HG02678 (cell line): ENCODE data around the gene STX16.

Experiments used
- ATAC-seq: cut with Tn5 transposase; IDR thresholded peaks from one replicate; pipeline ENCODE4 v1.9.1; 2021; ENCODE audit warnings: mild to moderate bottlenecking, moderate library complexity; ENCODE audit not compliant: unreplicated experiment

The STX16 gene, protein sequence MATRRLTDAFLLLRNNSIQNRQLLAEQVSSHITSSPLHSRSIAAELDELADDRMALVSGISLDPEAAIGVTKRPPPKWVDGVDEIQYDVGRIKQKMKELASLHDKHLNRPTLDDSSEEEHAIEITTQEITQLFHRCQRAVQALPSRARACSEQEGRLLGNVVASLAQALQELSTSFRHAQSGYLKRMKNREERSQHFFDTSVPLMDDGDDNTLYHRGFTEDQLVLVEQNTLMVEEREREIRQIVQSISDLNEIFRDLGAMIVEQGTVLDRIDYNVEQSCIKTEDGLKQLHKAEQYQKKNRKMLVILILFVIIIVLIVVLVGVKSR

DNA sequence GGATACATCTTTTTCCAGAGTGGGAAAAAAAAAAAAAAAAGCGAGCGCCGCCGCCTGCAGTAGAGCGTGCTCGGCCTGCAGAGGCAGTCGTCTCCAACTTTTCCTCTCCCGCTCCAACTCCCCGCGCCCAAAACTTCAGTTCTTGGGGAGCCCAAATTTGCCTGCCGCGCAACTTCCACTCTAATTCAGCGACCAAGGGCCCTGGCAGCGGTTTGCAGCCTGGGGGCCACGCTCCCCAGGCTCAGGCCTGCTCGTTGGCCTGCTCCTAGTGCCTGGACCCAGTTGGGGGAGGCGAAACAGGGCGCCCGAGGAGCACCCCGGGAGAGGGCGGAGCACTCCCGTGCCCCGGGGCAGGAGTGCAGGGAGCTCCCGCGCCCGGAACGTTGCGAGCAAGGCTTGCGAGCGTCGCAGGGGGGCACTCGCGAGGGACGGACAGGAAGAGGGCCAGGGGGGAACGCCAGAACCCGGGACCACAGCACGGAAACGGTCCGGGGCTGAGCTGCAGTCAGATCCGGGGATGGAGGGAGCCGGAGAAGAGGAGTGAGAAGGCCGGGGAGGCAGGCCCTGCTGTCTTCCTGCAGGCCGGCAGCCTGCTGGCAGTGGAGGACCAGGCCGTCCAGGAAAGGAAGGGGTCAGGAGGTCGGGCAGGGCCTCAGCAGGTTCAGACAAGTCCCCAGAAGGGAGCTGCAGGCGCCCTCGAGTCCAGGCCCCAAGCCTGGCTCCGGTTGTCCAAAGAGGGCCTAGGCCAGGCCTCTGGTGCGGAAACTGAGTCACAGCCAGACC is at the start of gene STX16:
TSS of gene STX16 (plus strand) at position 508 of the 783 bp plus-strand sequence. CDS start 724 bp downstream, outside the sequence.
- ATAC-seq = peak; percentile 72

DNA sequence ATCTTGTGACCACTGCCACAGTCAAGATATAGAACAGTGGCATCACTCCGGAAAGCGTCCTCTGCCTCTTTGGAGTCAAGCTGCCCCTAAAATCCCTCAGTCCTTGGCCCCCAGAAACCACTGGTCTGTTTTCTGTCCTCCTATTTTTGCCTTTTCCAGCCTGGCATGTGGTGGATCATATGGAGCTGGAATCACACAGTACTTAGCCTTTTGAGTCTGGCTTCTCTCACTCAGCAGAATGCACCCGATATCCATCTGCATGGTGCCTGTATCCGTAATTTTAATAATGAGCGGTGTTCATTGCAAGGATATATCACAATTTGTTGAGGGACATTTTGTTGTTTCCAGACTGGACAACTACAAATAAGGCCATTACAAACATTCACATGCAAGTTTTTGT is 49.0 kb upstream of the STX16 start:
- no peak for ATAC-seq

DNA sequence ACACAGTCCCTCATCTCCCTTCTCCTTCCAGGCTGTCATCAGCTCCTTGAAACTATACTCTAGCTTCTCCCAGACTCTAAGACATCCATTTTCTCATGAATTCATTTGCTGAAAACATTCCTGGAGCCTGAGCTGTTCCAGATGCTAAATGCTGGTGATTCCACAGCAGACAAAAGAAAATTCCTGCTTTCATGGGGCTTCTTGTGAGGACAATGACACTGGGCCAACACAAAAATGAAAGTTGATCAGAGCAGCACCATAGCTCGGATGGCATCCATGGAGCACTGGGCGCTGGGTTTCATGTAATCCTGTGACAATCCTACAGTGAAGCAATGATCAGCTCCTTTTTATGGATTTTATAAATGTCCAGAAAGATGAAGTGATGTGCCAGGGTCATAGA is 47.4 kb upstream of the STX16 start:
- no peak for ATAC-seq

DNA sequence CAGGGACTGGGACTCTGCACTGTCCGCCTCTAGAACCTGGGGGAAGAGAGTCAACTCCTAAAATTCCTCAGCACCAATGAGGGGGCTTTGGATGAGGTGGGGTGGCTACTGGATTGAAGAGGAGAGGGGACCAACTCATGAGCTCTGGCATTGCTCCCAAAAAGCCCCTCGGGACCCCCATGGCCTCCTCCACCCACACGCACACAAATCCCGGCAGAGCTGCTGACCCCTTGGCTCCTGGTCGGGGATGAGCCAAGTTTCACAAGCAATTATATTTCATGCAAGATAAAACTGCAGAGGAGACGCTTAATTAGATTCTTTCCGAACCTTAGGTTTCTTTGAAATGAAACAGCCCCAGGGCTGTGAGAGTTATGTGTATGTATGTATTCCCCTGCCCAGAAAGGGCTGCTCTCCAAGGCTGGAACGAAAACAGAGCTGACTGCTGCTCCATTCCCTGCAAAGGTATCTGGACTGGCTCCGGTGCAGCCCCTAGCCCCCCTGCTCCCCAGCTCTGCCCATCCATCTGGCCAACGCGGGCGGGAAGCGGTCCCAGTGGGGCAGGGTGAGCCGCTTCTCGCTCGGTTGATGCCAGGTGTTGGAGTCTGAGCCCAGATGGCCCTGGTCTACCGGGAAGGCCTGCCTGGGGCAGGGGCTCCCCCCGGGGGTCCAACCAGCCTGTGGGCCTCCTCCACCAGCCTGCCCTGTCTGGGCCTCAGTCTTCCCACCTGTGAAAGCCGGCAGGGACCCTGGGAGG is 46.8 kb upstream of the STX16 start:
- no peak for ATAC-seq

DNA sequence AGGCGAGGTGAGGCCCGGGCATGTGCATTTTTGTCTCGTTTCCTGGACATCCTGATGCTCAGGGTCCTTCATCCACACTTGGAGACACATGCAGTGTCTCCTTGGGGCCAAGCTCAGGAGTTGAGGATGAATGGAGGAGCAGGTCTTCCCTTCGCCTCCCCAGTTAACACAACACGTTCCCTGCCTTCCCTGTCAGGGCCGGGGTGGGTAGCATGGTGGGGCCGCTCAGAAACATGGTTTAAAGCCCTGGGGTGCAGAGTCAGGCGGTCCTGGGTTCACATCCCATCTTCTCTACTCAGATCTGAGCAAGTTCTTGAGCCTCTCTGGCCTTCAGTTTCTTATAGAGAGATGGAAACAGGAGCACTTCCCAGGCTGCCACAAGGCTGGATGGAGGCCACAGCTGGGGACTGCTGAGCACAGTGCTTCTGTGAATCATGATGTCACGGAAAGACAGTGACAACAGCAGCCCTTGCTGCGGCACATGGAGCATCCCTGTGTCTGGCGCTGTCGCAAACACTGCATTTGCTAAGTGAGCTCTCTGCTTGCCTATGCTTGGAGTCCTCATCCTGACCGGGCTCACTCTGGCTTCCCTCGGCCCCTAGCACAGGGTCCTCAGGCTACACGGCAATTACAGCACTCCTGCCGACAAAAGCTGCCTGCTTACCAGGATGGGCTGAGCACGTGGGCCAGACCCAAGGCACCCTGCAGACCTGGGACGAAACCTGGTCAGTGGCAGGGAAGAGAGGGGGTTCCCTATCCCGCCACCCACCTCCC is 45.6 kb upstream of the STX16 start:
- no peak for ATAC-seq

DNA sequence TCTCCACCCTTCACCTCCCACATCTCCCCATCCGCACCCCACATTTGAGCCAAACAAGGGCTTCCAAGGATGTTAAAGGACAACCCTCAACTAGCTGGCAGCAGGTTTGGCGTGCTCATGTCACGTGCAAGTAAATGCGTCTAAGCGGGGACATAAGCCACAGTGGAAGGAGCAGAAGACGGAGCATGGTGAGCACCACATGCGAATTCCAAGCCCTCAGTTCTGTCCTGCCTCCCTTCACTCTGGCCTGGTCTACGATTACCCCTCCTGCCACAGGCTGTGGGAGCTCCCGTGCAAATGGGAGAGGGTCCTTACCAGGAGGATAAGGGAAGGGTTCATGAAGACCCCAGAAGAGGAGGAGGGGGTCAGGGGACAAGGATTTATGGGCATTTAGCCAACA is 44.9 kb upstream of the STX16 start:
- ATAC-seq = no peak

DNA sequence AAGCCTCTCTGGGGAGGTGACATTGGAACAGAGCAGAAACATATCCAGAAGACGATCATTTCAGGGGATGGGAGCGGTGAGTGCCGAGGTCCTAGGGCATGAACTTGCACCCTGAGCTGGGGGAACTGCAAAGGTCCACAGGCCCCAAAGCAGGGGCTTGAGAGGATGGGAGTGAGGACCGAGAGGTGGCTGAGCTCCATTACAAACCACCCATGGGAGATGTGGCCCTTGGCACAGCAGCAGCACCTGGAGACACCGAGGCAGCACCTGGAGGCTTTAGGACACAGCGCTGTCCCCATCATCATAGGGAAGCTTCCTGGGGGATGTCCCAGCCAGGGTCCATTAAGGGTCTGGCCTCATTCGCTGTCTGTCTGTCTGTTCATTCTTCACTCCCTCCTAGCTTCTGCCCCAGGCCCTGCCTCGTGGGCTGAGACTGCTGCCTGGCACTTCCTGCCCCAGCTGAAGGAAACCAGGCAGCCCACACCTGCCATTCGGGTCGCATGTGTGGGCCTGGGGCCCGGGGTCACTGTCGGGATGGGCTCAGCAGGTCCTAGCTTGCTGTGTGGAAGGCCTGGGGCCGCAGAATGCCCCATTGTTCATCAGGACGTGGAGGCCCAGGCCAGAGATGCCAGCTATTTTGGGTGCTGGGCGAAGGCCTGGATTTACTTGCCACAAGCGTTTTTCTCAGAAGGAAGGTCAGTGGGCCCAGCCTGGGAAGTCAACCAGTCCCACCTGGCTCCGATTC is 42.8 kb upstream of the STX16 start:
- no peak for ATAC-seq

DNA sequence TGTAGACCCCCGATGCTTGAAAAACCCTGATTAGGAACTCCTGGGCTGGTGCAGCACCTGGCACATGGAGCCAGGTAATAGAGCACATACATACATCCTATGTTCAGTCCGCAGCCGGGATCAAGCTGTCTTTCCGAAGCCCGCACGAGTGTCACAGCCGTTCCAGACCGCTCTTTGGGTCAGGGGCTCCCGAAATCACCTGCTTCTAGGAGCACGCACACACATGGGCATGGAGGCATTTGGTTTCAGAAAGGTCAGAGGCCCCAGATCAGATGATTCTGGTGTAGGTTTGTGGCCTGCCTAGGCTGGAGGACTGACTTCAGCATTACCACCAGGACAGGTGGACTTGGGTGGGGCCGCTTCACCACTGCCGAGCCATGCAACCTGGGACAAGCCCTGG is 42.1 kb upstream of the STX16 start:
- no peak for ATAC-seq

DNA sequence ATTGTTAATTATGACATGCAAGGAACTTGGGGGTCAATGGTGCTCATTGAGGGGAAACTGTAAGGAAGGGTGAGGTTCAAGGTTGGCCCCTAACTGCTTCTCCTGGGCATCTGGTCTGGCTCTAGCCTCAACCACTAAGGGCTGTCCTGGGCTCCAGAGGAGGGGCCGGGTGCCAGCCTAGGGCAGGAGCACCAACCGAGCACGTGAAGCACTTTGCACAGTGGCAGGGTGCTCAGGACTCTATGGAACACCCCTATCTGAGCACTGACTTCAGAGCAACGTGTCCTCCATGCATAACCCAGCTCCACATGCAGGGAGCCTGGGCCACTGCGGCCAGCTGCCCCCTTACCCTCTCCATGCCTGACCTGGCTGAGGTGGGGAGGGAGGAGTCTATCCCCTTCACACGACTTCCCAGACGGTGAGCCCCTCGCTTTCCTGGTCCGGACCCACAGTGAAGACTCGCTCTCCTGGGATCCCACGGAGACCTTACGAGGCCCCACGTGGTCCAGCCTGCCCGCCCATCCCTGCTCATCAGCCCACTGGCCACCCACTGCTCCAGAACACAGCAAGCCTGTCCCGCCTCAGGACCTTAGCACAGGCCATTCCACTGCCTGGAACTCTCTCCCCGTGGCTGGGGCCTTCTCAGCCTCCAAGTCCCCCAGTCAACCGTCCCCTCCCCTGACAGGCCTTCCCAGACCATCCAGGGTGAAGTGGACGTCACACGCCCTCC is 40.8 kb upstream of the STX16 start:
- ATAC-seq = no peak

DNA sequence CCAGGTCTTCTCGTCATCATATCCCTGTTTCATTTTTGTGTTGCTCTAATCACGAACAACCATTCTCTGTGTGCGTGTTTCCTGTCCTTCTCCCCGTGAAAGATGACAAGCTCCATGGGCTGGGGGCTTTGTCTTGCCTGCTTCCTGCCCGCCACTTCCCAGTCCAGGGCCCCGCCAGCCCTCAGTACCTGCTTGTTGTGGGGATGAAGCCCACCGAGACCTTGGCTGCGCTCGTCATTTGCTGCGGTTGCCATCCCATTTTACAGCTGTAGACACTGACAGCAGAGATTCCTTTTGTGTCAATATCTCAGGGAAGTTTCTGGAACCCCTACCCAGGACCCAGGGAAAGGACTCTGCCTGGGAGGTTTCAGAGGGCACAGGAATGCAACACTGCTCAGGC is 40.3 kb upstream of the STX16 start:
- ATAC-seq = no peak

DNA sequence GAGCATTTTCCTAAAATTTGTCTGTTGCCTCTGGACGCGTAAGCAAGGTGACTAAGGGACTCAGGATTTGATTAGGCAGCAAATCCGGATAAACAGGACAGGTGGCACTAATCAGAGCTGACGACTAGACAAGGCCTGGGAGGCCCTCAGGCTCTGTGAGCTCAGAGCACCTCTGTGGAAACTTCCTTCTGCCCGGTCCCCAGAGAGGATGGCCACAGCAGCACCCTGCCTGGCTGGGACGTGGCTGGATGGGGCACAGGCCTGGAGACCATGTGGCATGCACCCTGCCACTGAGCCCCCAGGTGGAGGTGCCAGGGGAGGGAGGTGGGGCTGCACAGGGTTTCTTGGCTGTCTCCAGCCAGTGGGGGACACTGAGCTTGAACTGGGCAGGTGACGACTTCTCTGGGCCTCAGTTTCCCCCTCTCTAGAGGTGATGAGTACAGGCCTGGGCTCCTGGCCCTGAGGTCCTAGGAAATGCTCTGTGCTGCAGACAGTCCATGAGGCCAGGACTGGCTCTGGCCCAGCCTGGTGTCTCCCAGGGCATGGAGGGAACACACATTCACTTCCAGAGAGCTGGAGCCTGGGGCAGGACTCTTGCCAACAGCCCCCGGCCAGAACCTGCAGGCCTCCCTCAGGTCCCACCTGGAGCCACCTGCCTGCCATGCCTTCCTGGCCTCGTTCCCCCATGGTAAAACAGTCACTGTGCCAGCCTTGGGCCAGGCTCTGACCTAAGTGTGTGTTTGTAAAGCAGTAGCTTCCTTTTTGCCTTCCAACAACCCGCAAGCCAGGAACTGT is 39.6 kb upstream of the STX16 start:
- no peak for ATAC-seq

DNA sequence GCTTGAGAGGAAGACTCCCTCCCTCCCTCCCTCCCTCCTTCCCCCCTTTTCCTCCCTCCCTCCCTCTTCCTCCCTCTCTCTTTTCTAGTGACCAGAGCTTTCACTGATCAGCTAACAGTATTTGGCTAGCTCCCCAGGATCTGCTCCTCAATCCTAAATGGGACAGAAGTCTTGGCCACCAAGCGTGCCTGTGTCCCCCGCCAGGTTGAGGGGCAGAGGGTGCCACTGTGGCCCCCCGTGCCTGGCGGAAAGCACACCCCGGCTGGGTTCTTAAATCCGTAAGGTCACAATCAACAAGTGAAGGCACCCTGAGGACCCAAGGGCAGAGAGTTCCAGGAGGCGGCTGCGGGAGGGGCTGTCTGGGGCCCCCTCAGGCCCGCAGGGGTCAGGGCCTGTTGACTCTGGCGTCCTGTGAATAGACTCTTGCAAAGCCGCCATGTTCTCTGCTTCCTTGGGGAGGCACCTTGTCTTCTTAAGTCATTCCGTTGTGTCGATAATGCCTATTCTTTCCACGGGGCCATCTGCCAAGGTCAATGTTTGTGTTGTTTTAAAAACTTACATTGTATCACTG is 38.9 kb upstream of the STX16 start:
- no peak for ATAC-seq

DNA sequence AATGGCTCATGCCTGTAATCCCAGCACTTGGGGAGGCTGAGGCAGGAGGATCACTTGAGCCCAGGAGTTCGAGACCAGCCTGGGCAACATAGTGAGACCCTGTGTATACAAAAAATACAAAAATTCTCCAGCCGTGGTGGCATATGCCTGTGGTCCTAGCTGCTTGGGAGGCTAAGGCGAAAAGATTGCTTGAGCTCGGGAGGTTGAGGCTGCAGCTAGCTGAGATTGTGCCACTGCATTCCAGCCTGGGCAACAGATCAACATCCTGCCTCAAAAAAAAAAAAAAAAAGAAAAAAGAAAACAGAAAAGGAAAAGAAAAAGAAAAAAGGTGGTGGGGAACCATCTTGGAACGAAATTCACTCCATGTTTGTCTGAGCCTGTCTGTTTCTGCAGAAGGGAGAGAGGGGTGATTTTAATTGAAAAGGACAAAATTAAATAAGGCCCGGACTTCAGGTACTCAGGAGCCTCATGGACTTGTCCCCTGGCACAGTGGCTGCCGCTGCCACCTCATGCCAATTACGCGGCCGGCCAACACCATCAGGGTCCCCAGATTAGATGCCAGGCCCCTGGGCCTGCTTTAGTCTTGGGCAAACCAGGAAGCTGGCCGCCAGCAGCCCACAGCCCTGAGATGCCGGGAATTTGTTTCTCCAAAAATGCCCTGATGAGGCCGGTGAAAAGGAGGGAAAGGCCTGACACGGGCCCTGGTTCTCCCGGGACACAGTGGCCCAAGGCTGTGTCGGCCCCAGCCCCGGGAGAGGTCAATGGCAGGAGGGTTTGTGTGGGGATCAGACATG is 37.8 kb upstream of the STX16 start:
- ATAC-seq = no peak

DNA sequence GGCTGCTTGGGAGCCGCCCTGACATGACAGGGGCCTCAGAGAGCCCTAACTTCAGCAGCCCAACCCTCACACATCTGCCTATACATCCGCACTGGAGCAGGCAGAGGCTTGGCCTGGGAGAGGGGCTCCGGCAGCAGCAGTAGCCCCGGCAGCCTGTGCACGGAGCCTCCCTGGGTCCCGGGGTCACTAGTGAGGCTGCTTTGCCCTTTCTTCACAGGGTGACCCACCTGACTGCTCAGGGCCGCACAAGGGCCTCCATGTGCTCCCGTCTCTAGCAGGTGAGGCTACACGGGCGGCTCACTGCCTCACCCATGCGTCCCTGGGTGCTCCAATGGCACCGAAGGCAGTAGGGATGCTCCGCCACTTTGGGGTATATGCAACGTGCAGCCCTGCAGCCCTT is 36.7 kb upstream of the STX16 start:
- no peak for ATAC-seq

DNA sequence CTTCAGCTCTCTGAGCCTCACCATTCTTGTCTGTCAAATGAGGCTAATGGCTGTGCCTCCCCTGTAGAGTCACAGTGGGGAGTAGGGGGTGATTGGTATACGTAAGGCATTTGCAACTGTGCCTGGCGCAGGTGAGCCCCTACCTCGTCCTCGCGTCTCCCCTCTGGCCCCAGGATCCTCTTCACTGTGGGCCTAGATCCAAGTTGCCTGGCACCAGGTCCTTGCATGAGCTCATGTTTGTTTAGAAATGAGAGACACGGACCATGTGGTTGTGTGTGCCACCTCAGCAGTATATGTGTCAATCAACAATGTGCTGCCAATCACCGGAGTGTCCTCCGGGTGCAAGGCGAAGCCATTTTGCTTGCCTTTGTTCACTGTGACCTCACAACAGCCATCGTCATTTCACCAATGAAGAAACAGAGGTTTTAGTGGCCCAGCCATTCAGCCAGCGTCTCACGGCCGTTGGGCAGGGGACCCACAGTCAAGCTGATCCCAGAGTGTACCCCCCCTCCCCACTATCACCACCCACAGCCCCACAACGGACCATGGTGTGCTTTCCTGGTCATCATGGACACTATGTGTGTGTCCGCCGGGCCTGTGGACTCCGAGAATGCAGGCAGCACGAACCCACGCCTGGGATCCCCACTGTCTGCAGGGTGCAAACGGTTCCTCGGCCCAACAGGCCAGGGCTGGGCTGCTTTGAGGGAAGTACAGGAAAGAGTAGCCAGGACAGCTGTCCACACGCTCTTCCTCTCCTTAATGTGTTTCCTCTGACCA is 35.9 kb upstream of the STX16 start:
- ATAC-seq = no peak

DNA sequence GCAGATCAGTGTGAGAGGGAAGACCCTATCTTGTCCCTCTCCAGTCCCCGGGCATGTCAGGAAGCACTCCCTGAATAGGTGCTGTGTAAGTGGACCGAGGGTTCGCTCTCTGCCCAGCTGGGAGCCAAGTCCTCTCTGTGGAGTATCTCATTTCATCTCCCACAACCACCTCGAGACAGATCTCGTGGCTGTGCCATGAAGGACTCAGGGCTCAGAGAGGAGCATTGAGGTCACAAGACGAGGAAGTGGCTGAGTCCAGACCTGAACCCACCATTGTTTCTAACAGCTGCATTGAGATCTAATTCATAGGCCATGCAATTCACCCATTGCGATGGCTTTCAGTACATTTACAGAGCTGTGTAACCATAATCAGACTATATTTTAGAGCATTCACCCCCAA is 34.7 kb upstream of the STX16 start:
- no peak for ATAC-seq

DNA sequence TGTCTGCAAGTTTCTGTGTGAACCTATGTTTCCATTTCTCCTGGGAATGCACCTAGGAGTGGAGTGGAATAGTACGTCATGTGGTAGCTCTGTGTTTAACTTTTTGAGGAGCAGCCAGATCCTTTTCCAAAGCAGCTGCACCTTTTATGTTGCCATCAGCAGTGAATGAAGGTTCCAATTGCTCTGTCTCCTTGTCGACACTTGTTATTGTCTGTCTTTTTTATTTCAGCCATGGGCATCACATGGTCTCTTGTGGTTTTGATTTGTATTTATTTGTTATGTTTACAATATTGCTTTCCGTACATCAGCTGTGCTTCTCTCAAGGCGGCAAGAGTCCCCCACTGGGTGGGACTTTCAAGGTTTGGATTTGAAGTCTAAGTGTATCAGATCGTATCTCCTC is 33.9 kb upstream of the STX16 start:
- ATAC-seq = no peak
